Activated T-helper 1 cell treated with anti-CD3 and anti-CD28 coated beads, Interleukin-2, amount 50 U/mL, for 16 hours (primary cell): Measurements from ENCODE around the gene HNF4A.

ENCODE experiments used
- DNase-seq, 2 donors: peaks; one replicate each; pipeline ENCODE4 v3.0.0-alpha.2; 2020; ENCODE audit warnings: low read depth in 1 of 2, low spot score in 1 of 2

The HNF4A gene

GRCh38 chr20:44405257-44405656 is 49.8 kb downstream of the HNF4A start:
- no peak for DNase-seq

- DNase-seq: no peak
Measured at GRCh38 chr20:44405785-44406571, 50.5 kb downstream of the HNF4A start.

- no peak for DNase-seq
Measured at GRCh38 chr20:44406572-44407137, 51.2 kb downstream of the HNF4A start.

GRCh38 chr20:44407402-44408184 is 52.1 kb downstream of the HNF4A start:
- no peak for DNase-seq

GRCh38 chr20:44409132-44409600 is 53.7 kb downstream of the HNF4A start:
- no peak for DNase-seq

- no peak for DNase-seq
Measured at GRCh38 chr20:44410583-44411019, 55.1 kb downstream of the HNF4A start.

- DNase-seq: no peak
Measured at GRCh38 chr20:44411020-44411756, 55.7 kb downstream of the HNF4A start.

GRCh38 chr20:44411757-44412401 is 56.4 kb downstream of the HNF4A start:
- DNase-seq: no peak

GRCh38 chr20:44412402-44413144 is 57.1 kb downstream of the HNF4A start:
- DNase-seq: no peak

GRCh38 chr20:44413575-44414345 is 58.3 kb downstream of the HNF4A start:
- no peak for DNase-seq

GRCh38 chr20:44414346-44414714 is 58.8 kb downstream of the HNF4A start:
- no peak for DNase-seq

GRCh38 chr20:44414808-44415207 is 59.3 kb downstream of the HNF4A start:
- no peak for DNase-seq

GRCh38 chr20:44415833-44416715 is 60.6 kb downstream of the HNF4A start:
- DNase-seq: no peak

- no peak for DNase-seq
Measured at GRCh38 chr20:44418069-44418905, 62.8 kb downstream of the HNF4A start.

- no peak for DNase-seq
Measured at GRCh38 chr20:44419131-44419844, 63.8 kb downstream of the HNF4A start.

- DNase-seq: no peak
Measured at GRCh38 chr20:44420497-44420896, 65.0 kb downstream of the HNF4A start.

- DNase-seq: no peak
Measured at GRCh38 chr20:44422083-44422482, 66.6 kb downstream of the HNF4A start.
